ENCODE measurements around the gene NTRK2. TPM values are rescaled to one million over a fixed set of nuclear protein-coding genes. Genes with fewer than 3 reads are reported as not detected.

NTRK2 gene
- total RNA-seq, 8 experiments from 2014 or later = 0.49 to 238 (median 15.5) TPM

- WGBS, 10 experiments = 33 to 100% (median 94%) methylated on average over 1 of the region's 1 CpG; no CpG with 5 or more reads in 6 of the 10 experiments
- in situ Hi-C loops (cut with MboI; ENCODE audit: low pct_unique_long_range_greater_than_20kb in 2 of 9, low sequenced_read_pairs in 9 of 9, unreplicated experiment in 9 of 9) = loop anchor here in 2 of 9 experiments (25.0 kb wide), 2 partner anchors 287 to 288 kb away; no protein-coding TSS in a partner anchor
- Histone ChIP-seq H3K4me1 (replicated peaks in 1 of 2) (peaks cover 5 to 13% of the 10 kb centered on the region in 2 donors), H3K27ac (no peak overlapping the region), H3K4me3 (no peak overlapping the region)
- ATAC-seq (replicated peaks in 6 of 8) = no peak
Measured at GRCh38 chr9:84974258-84974657, 304.7 kb downstream of the NTRK2 start.

DNA sequence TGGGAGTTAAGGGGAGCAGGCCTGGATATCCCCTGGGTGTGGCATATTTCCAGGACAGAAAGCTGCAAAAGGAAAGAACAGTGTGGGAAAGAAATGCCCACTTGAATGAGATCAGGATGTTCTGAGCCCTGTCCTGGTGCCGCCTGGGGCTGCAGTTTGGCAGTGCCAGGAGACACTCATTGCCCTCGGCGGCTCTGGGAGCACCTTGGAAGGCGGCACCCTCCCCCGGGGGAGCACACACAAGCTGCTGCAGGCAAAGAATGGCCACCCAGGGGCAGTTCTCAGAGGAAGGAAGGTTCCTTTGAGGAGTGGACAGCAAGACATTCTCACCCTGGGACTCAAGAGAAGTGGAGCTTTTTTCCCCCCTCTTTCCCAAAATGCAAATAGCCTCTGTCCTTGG lies 305.3 kb downstream of the NTRK2 start:
- Histone ChIP-seq H3K27ac (no peak overlapping the region), H3K4me3 (no peak overlapping the region), H3K4me1 (replicated peaks in 1 of 2) (peaks cover 5 to 13% of the 10 kb centered on the region in 2 donors)
- in situ Hi-C loops (cut with MboI; ENCODE audit: low pct_unique_long_range_greater_than_20kb in 2 of 9, low sequenced_read_pairs in 9 of 9, unreplicated experiment in 9 of 9) = loop anchor here in 2 of 9 experiments (25.0 kb wide), 2 partner anchors 287 to 288 kb away; no protein-coding TSS in a partner anchor
- WGBS, 10 experiments = 67 to 100% (median 77%) methylated on average over 1 to 5 of the region's 5 CpGs; no CpG with 5 or more reads in 6 of the 10 experiments
- ATAC-seq (replicated peaks in 6 of 8) = no peak

DNA sequence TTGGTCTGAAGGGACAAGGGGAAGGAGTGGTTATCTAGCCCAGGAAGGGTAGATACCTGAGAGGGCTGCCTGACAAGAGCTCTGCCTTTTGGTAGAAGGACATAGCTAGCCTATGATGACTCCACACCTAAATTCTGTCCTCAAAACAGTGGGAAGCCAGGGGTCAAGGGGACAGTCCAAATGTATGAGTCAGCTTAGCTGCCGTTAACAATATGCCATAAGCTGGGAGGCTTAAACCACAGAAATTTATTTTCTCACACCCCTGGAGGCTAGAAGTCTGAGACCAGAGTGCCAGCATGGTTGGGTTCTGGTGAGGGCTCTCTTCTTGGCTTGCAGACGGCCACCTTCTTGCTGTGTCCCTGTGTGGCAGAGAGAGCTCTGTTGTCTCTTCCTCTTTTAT lies 306.4 kb downstream of the NTRK2 start:
- 67 to 100% (median 86%) methylated on average over 1 to 2 of the region's 2 CpGs; no CpG with 5 or more reads in 5 of the 10 experiments for whole genome bisulfite sequencing, 10 experiments
- H3K4me1 ChIP-seq (replicated peaks in 1 of 2) = peaks cover 5 to 13% of the 10 kb centered on the region in 2 donors
- no peak overlapping the region for H3K27ac ChIP-seq
- in situ Hi-C loops (cut with MboI; ENCODE audit: low pct_unique_long_range_greater_than_20kb in 2 of 9, low sequenced_read_pairs in 9 of 9, unreplicated experiment in 9 of 9) = no loop called here
- peak in 2 of 8 experiments; percentile 47 to 48 for ATAC-seq (replicated peaks in 6 of 8)
- no peak overlapping the region for H3K4me3 ChIP-seq

DNA sequence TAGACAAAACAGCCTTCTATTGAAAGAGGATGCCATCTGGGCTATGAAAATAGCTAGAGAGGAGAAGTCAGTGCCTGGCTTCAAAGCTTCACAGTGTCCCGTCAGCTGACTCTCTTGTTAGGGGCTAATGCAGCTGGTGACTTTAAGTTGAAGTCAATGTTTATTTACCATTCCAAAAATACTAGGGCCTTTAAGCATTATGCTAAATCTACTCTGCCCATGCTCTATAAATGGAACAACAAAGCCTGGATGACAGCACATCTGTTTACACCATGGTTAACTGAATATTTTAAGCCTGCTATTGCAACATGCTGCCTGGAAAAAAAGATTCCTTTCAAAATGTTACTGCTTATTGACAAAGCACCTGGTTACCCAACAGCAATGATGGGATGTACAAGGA lies 309.1 kb downstream of the NTRK2 start:
- H3K27ac ChIP-seq = no peak overlapping the region
- in situ Hi-C loops (cut with MboI; ENCODE audit: low pct_unique_long_range_greater_than_20kb in 2 of 9, low sequenced_read_pairs in 9 of 9, unreplicated experiment in 9 of 9) = no loop called here
- WGBS, 10 experiments = 0 to 100% (median 86%) methylated on average over 1 of the region's 1 CpG; no CpG with 5 or more reads in 2 of the 10 experiments
- peak in 6 of 8 experiments; percentile 53 to 95 (median 85) for ATAC-seq (replicated peaks in 6 of 8)
- peaks cover 5 to 9% of the 10 kb centered on the region in 2 donors for H3K4me1 ChIP-seq (replicated peaks in 1 of 2)
- no peak overlapping the region for H3K4me3 ChIP-seq

DNA sequence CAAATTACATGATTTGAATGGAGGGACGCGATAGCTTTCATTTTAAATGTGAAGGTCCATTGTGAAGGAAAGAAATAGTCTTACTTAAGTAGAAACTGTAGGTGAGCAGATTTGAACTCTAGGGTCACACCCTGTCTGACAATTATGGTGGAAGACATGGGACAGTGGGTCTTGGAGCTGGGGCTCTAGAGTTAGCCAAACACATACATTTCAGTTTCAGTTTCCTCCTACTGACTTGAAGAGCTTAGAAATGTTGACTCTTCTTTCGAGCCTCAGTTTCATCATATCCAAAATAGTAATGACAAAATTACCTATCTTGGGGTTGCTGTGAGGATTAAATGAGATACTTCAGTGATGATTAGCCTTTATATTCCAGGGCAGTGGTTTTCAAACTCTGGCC lies 314.2 kb downstream of the NTRK2 start:
- WGBS, 10 experiments = 14 to 100% (median 90%) methylated on average over 1 to 3 of the region's 3 CpGs; no CpG with 5 or more reads in 3 of the 10 experiments
- H3K27ac ChIP-seq = no peak overlapping the region
- H3K4me3 ChIP-seq = no peak overlapping the region
- in situ Hi-C loops (cut with MboI; ENCODE audit: low pct_unique_long_range_greater_than_20kb in 2 of 9, low sequenced_read_pairs in 9 of 9, unreplicated experiment in 9 of 9) = no loop called here
- no peaks in the 10 kb centered on the region for H3K4me1 ChIP-seq (replicated peaks in 1 of 2)
- ATAC-seq (replicated peaks in 6 of 8) = no peak

DNA sequence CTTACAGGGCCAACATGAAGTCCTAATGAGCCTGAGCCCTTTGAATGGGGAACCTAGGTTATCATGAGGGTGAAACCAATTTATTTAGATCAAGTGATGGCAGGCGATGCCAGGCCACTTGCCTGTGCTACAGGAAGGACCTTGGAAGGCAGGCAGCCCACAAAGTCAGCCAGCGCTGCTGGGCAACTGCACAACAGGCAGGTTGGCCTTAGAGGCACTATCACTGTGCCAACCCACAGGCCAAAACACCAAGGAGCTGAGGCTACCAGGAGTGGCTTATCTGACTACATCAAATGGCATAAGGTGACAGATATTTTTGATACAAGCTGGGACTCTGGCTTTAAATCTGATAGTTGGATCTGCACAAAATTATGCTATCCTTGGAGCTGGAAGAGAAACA lies 319.1 kb downstream of the NTRK2 start:
- 92% methylated on average over 2 of the region's 2 CpGs; no CpG with 5 or more reads in 9 of the 10 experiments for WGBS, 10 experiments
- no peak overlapping the region for H3K4me3 ChIP-seq
- no peak overlapping the region for H3K27ac ChIP-seq
- peaks cover 8 to 21% of the 10 kb centered on the region in 2 donors for H3K4me1 ChIP-seq (replicated peaks in 1 of 2)
- ATAC-seq (replicated peaks in 6 of 8) = no peak
- in situ Hi-C loops (cut with MboI; ENCODE audit: low pct_unique_long_range_greater_than_20kb in 2 of 9, low sequenced_read_pairs in 9 of 9, unreplicated experiment in 9 of 9) = no loop called here

GRCh38 chr9:84990416-84990815 lies 320.9 kb downstream of the NTRK2 start:
- no peak overlapping the region for H3K4me3 ChIP-seq
- H3K27ac ChIP-seq = no peak overlapping the region
- peaks cover 10 to 21% of the 10 kb centered on the region in 2 donors for H3K4me1 ChIP-seq (replicated peaks in 1 of 2)
- 32 to 100% (median 73%) methylated on average over 1 to 6 of the region's 6 CpGs for WGBS, 10 experiments
- in situ Hi-C loops (cut with MboI; ENCODE audit: low pct_unique_long_range_greater_than_20kb in 2 of 9, low sequenced_read_pairs in 9 of 9, unreplicated experiment in 9 of 9) = no loop called here
- ATAC-seq (replicated peaks in 6 of 8) = peak in 5 of 8 experiments; percentile 23 to 79 (median 74)

DNA sequence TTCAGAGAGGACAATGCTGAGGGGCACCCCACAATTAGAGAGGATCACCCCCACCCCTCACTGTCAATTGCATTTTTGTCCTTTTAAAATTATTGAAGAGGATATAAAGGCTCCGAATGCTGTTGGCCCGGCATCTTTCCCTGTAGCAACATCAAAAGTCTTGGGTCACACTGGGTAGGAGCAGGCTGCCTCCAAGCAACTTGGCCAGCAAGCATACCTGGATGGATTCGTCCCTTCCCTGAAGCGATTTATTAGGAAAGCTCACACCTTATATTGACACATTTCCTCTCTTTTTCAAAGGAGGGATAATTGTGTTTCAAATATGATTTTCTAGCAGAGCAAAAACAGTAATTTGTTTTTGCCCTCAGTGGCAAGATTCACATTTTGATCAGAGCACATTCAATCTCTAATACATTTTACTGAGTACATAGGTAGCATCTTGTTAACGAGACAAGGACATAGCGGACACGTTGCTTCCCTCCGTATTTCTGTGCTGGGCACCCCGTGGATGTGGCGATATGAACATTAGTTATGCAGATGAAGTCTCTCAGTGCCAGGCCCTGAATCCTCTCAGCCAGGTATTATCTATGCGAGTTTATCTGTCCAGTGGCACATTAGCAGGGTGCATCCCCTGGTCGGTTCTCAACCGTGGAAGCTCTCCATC lies 321.5 kb downstream of the NTRK2 start:
- Histone ChIP-seq H3K27ac (no peak overlapping the region), H3K4me3 (no peak overlapping the region), H3K4me1 (replicated peaks in 1 of 2) (peaks cover 16 to 21% of the 10 kb centered on the region in 2 donors)
- in situ Hi-C loops (cut with MboI; ENCODE audit: low pct_unique_long_range_greater_than_20kb in 2 of 9, low sequenced_read_pairs in 9 of 9, unreplicated experiment in 9 of 9) = no loop called here
- peak in 4 of 8 experiments; percentile 15 to 48 (median 40) for ATAC-seq (replicated peaks in 6 of 8)
- 35 to 88% (median 83%) methylated on average over 3 to 13 of the region's 13 CpGs; no CpG with 5 or more reads in 1 of the 10 experiments for WGBS, 10 experiments

DNA sequence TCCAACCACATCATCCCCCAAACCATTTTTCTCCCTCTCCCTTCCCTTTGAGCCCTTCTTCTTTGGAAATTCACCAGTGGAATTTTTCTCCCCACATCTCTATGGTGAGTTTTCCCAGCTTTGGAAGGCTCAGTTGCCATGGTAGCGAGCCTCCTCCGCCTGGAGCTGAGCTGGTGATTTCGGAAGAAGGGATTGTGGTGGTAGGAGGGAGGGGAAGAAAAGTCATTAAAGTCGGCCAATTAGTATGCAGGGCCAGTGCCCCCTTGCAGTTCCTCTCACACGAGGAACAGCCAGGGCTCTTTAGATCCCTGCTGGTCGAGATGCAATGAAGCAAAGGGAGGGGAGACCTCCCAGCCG lies 322.0 kb downstream of the NTRK2 start:
- WGBS, 10 experiments = 0 to 100% (median 53%) methylated on average over 1 to 5 of the region's 7 CpGs; no CpG with 5 or more reads in 4 of the 10 experiments
- no peak overlapping the region for H3K27ac ChIP-seq
- H3K4me1 ChIP-seq (replicated peaks in 1 of 2) = peaks cover 21 to 26% of the 10 kb centered on the region in 2 donors
- peak in 5 of 8 experiments; percentile 16 to 58 (median 38) for ATAC-seq (replicated peaks in 6 of 8)
- no peak overlapping the region for H3K4me3 ChIP-seq
- in situ Hi-C loops (cut with MboI; ENCODE audit: low pct_unique_long_range_greater_than_20kb in 2 of 9, low sequenced_read_pairs in 9 of 9, unreplicated experiment in 9 of 9) = no loop called here

DNA sequence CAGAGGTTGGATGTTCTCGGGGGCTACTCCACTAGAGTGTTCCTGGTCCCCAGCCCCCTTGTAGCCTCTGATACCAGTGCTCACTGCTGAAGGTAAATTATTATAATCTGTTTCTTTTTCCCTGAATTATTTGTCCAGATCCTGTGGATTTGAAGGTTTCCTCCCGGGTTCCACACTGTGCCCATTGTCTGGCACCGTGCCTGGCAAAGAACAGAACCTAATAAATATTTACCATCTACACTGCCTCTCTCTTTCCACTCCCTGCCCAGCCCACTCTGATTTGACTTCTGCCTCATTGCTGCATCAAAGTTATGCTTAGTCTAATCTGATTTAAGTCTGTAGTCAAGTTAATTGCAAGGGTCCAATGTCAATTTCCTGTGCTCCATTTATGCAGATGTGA lies 322.9 kb downstream of the NTRK2 start:
- Histone ChIP-seq H3K4me1 (replicated peaks in 1 of 2) (peaks cover 25 to 26% of the 10 kb centered on the region in 2 donors), H3K27ac (no peak overlapping the region), H3K4me3 (no peak overlapping the region)
- no peak for ATAC-seq (replicated peaks in 6 of 8)
- in situ Hi-C loops (cut with MboI; ENCODE audit: low pct_unique_long_range_greater_than_20kb in 2 of 9, low sequenced_read_pairs in 9 of 9, unreplicated experiment in 9 of 9) = no loop called here
- WGBS, 10 experiments = 0 to 100% (median 83%) methylated on average over 1 to 3 of the region's 3 CpGs; no CpG with 5 or more reads in 1 of the 10 experiments

DNA sequence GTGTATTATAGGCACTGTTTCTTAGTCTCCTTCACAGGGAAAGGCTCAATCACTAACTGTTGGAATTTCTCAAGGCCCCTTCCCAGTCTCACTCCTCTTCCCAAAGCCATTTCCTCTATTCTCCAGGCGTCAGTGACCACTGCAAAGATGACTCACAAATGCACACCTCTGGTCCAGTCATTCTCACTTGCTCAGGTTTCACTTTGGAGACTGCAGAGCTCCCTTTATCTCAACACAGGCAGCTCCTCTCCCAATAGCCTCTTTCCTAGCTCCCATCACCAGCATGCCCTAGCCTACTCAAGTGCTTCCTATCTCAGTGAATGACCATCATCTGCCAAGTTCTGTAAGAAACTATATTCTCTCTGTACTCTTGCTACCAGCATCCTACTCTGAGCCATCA lies 323.6 kb downstream of the NTRK2 start:
- Histone ChIP-seq H3K4me3 (no peak overlapping the region), H3K27ac (no peak overlapping the region), H3K4me1 (replicated peaks in 1 of 2) (peaks cover 25 to 26% of the 10 kb centered on the region in 2 donors)
- 20 to 100% (median 83%) methylated on average over 1 of the region's 1 CpG; no CpG with 5 or more reads in 5 of the 10 experiments for WGBS, 10 experiments
- in situ Hi-C loops (cut with MboI; ENCODE audit: low pct_unique_long_range_greater_than_20kb in 2 of 9, low sequenced_read_pairs in 9 of 9, unreplicated experiment in 9 of 9) = no loop called here
- ATAC-seq (replicated peaks in 6 of 8) = peak in 1 of 8 experiments; percentile 51

- Histone ChIP-seq H3K4me1 (replicated peaks in 1 of 2) (peaks cover 17 to 25% of the 10 kb centered on the region in 2 donors), H3K27ac (no peak overlapping the region), H3K4me3 (no peak overlapping the region)
- 0 to 77% (median 17%) methylated on average over 1 to 4 of the region's 4 CpGs for WGBS, 10 experiments
- in situ Hi-C loops (cut with MboI; ENCODE audit: low pct_unique_long_range_greater_than_20kb in 2 of 9, low sequenced_read_pairs in 9 of 9, unreplicated experiment in 9 of 9) = no loop called here
- ATAC-seq (replicated peaks in 6 of 8) = peak in 5 of 8 experiments; percentile 43 to 77 (median 75)
Measured at GRCh38 chr9:84996029-84996428, 326.5 kb downstream of the NTRK2 start.

DNA sequence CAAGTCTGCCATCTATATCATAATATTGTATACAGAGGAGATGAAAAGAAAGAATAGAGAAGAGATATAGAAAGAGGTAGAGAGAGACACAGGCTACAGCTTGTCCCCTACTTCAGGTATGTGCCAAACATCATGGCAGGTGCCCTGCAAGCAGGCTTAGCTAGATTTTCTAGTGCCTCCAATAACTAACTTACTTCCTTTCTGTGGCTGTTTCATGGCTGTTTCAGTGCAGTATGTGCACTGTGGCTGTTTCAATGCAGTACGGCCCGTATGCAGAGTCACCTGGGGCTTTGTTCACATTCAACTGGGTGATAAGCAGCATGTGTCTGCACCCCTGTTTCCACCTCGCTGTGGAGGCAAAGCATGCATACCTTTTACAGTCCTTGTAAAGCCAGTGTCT lies 327.2 kb downstream of the NTRK2 start:
- WGBS, 10 experiments = 20 to 100% (median 97%) methylated on average over 1 to 3 of the region's 3 CpGs; no CpG with 5 or more reads in 6 of the 10 experiments
- Histone ChIP-seq H3K27ac (no peak overlapping the region), H3K4me1 (replicated peaks in 1 of 2) (peaks cover 10 to 19% of the 10 kb centered on the region in 2 donors), H3K4me3 (no peak overlapping the region)
- in situ Hi-C loops (cut with MboI; ENCODE audit: low pct_unique_long_range_greater_than_20kb in 2 of 9, low sequenced_read_pairs in 9 of 9, unreplicated experiment in 9 of 9) = no loop called here
- ATAC-seq (replicated peaks in 6 of 8) = no peak

All from motor neuron (in vitro differentiated cells).